Sigmoid colon (tissue), 4 donors: Measurements from ENCODE around the gene ABCF3.

Source experiments
- EP300 ChIP-seq, 4 donors: sonication (generic); formaldehyde crosslinking; IDR thresholded peaks; one replicate each; pipeline ENCODE4 v1.6.1; 2017; ENCODE audit warnings: antibody characterized with exemption in 4 of 4
- POLR2A ChIP-seq, 2 donors: fragments of 450-650 bp; IDR thresholded peaks; one replicate each; pipeline ENCODE4 v1.6.1; 2016; ENCODE audit warnings: antibody characterized with exemption in 2 of 2, mild to moderate bottlenecking in 2 of 2, moderate library complexity in 2 of 2
- TF ChIP-seq, protein P1 (sequence below), 4 experiments: fragments of 450-650 bp in 3 of 4; fragments of 200-600 bp in 1 of 4; IDR thresholded peaks; one replicate each; pipeline ENCODE4 v1.5.1; 2016 to 2019; ENCODE audit warnings: antibody characterized with exemption in 4 of 4, mild to moderate bottlenecking in 3 of 4, moderate library complexity in 2 of 4

DNA sequence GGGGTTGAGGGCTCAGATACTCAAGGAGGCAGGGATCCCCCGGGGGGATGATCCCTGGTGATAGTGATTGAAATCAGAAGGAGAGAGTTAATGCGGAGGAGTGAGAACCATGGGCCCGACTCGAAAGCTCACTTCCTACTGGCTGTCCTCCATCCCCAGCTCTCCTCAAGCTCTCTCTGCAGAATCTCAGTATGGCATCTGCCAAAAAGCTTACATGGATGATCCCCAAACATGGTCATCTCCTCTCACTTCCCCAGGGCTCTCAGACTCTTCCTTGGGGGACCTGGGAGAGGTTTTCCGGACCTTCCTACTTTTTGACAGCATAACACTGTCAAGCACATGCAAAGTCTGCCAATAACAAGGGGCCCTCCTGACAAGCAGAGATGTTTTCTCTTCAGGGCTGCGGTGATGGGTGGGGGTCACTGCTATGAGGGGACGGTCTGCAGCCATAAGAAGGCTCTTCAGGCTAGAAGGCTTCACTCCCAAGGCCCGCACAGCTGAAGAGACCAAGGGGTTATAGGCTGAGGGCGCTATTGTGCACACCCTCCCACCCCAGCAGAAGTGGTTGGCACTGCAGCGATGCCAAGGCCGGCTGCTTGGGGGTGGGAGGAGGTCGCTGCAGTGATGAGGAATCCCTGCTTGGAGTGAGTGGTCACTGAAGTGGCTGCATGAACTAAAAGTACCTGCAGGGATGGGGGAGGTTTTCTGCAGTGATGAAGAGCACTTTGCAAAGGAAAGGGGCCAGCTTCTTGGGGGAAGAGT is 42.6 kb downstream of the ABCF3 start:
- TF ChIP-seq, protein P1, sequence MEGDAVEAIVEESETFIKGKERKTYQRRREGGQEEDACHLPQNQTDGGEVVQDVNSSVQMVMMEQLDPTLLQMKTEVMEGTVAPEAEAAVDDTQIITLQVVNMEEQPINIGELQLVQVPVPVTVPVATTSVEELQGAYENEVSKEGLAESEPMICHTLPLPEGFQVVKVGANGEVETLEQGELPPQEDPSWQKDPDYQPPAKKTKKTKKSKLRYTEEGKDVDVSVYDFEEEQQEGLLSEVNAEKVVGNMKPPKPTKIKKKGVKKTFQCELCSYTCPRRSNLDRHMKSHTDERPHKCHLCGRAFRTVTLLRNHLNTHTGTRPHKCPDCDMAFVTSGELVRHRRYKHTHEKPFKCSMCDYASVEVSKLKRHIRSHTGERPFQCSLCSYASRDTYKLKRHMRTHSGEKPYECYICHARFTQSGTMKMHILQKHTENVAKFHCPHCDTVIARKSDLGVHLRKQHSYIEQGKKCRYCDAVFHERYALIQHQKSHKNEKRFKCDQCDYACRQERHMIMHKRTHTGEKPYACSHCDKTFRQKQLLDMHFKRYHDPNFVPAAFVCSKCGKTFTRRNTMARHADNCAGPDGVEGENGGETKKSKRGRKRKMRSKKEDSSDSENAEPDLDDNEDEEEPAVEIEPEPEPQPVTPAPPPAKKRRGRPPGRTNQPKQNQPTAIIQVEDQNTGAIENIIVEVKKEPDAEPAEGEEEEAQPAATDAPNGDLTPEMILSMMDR (IDR thresholded peaks at IDR 0.05): no peak
- TF ChIP-seq EP300 (IDR thresholded peaks at IDR 0.05) (no peak), POLR2A (IDR thresholded peaks at IDR 0.05) (no peak)
